H1 (cell line): ENCODE measurements around the gene FADS3. TPM values are rescaled to one million over a fixed set of nuclear protein-coding genes. Genes with fewer than 3 reads are reported as not detected.

ENCODE experiments used
- CTCF ChIA-PET: fragments of 300-600 bp; sonication (Branson Sonifier 250); formaldehyde crosslinking; loops from one replicate; lab custom pipeline; 2021; ENCODE audit not compliant: partially characterized antibody; lab: Charles Lee
- POLR2A ChIA-PET: fragments of 300-600 bp; sonication (Branson Sonifier 250); formaldehyde crosslinking; loops from one replicate; lab custom pipeline; 2021; ENCODE audit warnings: inconsistent platforms; ENCODE audit not compliant: partially characterized antibody; lab: Charles Lee
- DNase-seq, 2 experiments: peaks; one replicate each; pipeline versions ENCODE4 v3.0.0 to v3.0.0-alpha.2; 2010 to 2022; ENCODE audit warnings: low spot score in 2 of 2, low read depth in 1 of 2, mixed read lengths in 1 of 2
- FAIRE-seq: peaks from 2 replicates; lab custom pipeline; 2011; peaks lifted over from hg19 to GRCh38; lab: Jason Lieb, UNC
- H2AFZ ChIP-seq: 2 replicates; pipeline ENCODE4 v1.8.1; 2012; ENCODE audit warnings: low read length, inconsistent platforms
- H2AK5ac ChIP-seq: 2 replicates; pipeline ENCODE4 v1.6.1; 2013; ENCODE audit warnings: low read depth, low read length
- H2BK120ac ChIP-seq: replicated peaks from 2 replicates; pipeline ENCODE3; 2013; ENCODE audit warnings: low read depth, low read length, inconsistent platforms
- H2BK12ac ChIP-seq: 2 replicates; pipeline ENCODE4 v1.6.1; 2013; ENCODE audit warnings: low read depth, low read length
- H2BK15ac ChIP-seq: 2 replicates; pipeline ENCODE4 v1.6.1; 2013; ENCODE audit warnings: low read length
- H2BK20ac ChIP-seq: 2 replicates; pipeline ENCODE4 v1.6.1; 2013; ENCODE audit warnings: low read length
- H2BK5ac ChIP-seq: 2 replicates; pipeline ENCODE4 v1.6.1; 2013; ENCODE audit warnings: low read depth, low read length
- H3K14ac ChIP-seq: 2 replicates; pipeline ENCODE4 v1.6.1; 2013; ENCODE audit warnings: inconsistent platforms; ENCODE audit not compliant: insufficient read length
- H3K18ac ChIP-seq: 2 replicates; pipeline ENCODE4 v1.6.1; 2013; ENCODE audit warnings: low read length; ENCODE audit errors: extremely low read depth
- H3K23ac ChIP-seq: 2 replicates; pipeline ENCODE4 v1.6.1; 2013; ENCODE audit warnings: inconsistent platforms; ENCODE audit not compliant: insufficient read length
- H3K23me2 ChIP-seq: 2 replicates; pipeline ENCODE4 v1.6.1; 2013; ENCODE audit warnings: low read depth, low read length
- H3K27ac ChIP-seq: 2 replicates; pipeline ENCODE4 v1.6.1; 2011; ENCODE audit warnings: low read depth, low read length, inconsistent platforms
- H3K27me3 ChIP-seq, 4 experiments: replicated peaks in 1 of 4; 1 replicate in 1 of 4; 2 replicates in 3 of 4; pipeline versions ENCODE4 v1.6.1 to v1.8.1; 2011 to 2013; ENCODE audit warnings: low read length in 3 of 4, mild to moderate bottlenecking in 3 of 4, inconsistent platforms in 2 of 4, mixed read lengths in 2 of 4, moderate library complexity in 1 of 4; ENCODE audit not compliant: control insufficient read depth in 3 of 4, insufficient read depth in 3 of 4; ENCODE audit errors: extremely low read depth in 1 of 4
- H3K36me3 ChIP-seq, 4 experiments: 2 replicates each; pipeline versions ENCODE4 v1.6.1 to v1.8.1; 2011 to 2013; ENCODE audit warnings: mild to moderate bottlenecking in 4 of 4, low read length in 3 of 4, moderate library complexity in 2 of 4, control low read depth in 1 of 4, inconsistent platforms in 1 of 4; ENCODE audit not compliant: insufficient read depth in 4 of 4, control insufficient read depth in 2 of 4
- H3K4ac ChIP-seq: replicated peaks from 2 replicates; pipeline ENCODE3; 2013; ENCODE audit warnings: low read length, low read depth, mixed read lengths, inconsistent platforms; ENCODE audit not compliant: insufficient read length
- H3K4me1 ChIP-seq, 4 experiments: replicated peaks in 1 of 4; 1 replicate in 1 of 4; 2 replicates in 3 of 4; pipeline versions ENCODE4 v1.6.1 to v1.8.1; 2011 to 2013; ENCODE audit warnings: low read length in 3 of 4, inconsistent platforms in 2 of 4, mixed read lengths in 1 of 4; ENCODE audit not compliant: insufficient read depth in 4 of 4, control insufficient read depth in 3 of 4
- H3K4me2 ChIP-seq, 2 experiments: 2 replicates each; pipeline versions ENCODE4 v1.6.1 to v1.8.1; 2011 to 2013; ENCODE audit warnings: low read depth in 2 of 2, low read length in 2 of 2, control low read depth in 1 of 2, inconsistent platforms in 1 of 2, mild to moderate bottlenecking in 1 of 2; ENCODE audit not compliant: insufficient read depth in 1 of 2
- H3K4me3 ChIP-seq, 4 experiments: fragments of 200-600, 300-600 bp in 1 of 4; sonication (generic), shearing (Covaris generic), sonication (Bioruptor Twin) in 1 of 4; 2 replicates each; pipeline versions ENCODE4 v1.5.1 to v1.8.1; 2011 to 2016; ENCODE audit warnings: low read length in 4 of 4, low read depth in 3 of 4, control low read depth in 2 of 4, inconsistent platforms in 2 of 4, mild to moderate bottlenecking in 2 of 4, mixed read lengths in 1 of 4, moderate library complexity in 1 of 4; ENCODE audit not compliant: insufficient read depth in 2 of 4; ENCODE audit errors: extremely low read depth in 1 of 4
- H3K56ac ChIP-seq: replicated peaks from 2 replicates; pipeline ENCODE3; 2013; ENCODE audit warnings: low read depth, mild to moderate bottlenecking, mixed read lengths, low read length, inconsistent platforms; ENCODE audit not compliant: insufficient read length
- H3K79me1 ChIP-seq: 2 replicates; pipeline ENCODE4 v1.6.1; 2013; ENCODE audit warnings: low read depth, low read length, control low read depth
- H3K79me2 ChIP-seq, 2 experiments: 2 replicates each; pipeline versions ENCODE4 v1.6.1 to v1.8.1; 2012 to 2013; ENCODE audit warnings: low read length in 2 of 2, mild to moderate bottlenecking in 2 of 2, inconsistent platforms in 1 of 2; ENCODE audit not compliant: insufficient read depth in 2 of 2, control insufficient read depth in 1 of 2
- H3K9ac ChIP-seq, 4 experiments: replicated peaks in 1 of 4; 1 replicate in 1 of 4; 2 replicates in 3 of 4; pipeline versions ENCODE4 v1.6.1 to v1.8.1; 2011 to 2013; ENCODE audit warnings: low read depth in 3 of 4, low read length in 3 of 4, control low read depth in 2 of 4, mild to moderate bottlenecking in 2 of 4, moderate library complexity in 2 of 4, inconsistent platforms in 1 of 4; ENCODE audit errors: extremely low read depth in 1 of 4
- H3K9me3 ChIP-seq, 2 experiments: 2 replicates each; pipeline versions ENCODE4 v1.6.1 to v1.8.1; 2012 to 2013; ENCODE audit warnings: mild to moderate bottlenecking in 2 of 2, moderate library complexity in 2 of 2, control low read depth in 1 of 2, inconsistent platforms in 1 of 2, low read depth in 1 of 2, low read length in 1 of 2, mixed read lengths in 1 of 2; ENCODE audit not compliant: insufficient read depth in 2 of 2
- H4K20me1 ChIP-seq, 2 experiments: replicated peaks in 1 of 2; 2 replicates each; pipeline versions ENCODE3 to v1.8.1; 2011 to 2013; ENCODE audit warnings: inconsistent platforms in 2 of 2, low read length in 2 of 2, mild to moderate bottlenecking in 1 of 2; ENCODE audit not compliant: insufficient read depth in 2 of 2, control insufficient read depth in 1 of 2
- H4K5ac ChIP-seq: 2 replicates; pipeline ENCODE4 v1.6.1; 2013; ENCODE audit warnings: low read length, low read depth, mixed read lengths, inconsistent platforms; ENCODE audit not compliant: insufficient read length
- H4K8ac ChIP-seq: 2 replicates; pipeline ENCODE4 v1.8.0; 2013; ENCODE audit warnings: mild to moderate bottlenecking, moderate library complexity, low read length, inconsistent platforms; ENCODE audit not compliant: insufficient read depth; ENCODE audit errors: extremely low read depth
- H4K91ac ChIP-seq: replicated peaks from 2 replicates; pipeline ENCODE3; 2013; ENCODE audit warnings: low read length, mixed read lengths, inconsistent platforms; ENCODE audit not compliant: insufficient read length
- ASH2L ChIP-seq: fragments of 200-600, 300-600 bp; sonication (generic); IDR thresholded peaks from one replicate; pipeline ENCODE4 v1.7.1; 2017; ENCODE audit warnings: low read length
- BCL11A ChIP-seq, 2 experiments: IDR thresholded peaks; one replicate each; pipeline ENCODE4 v1.6.1; 2011; ENCODE audit warnings: low read depth in 2 of 2, low read length in 2 of 2, mild to moderate bottlenecking in 2 of 2
- CTBP2 ChIP-seq: IDR thresholded peaks from 2 replicates; pipeline ENCODE4 v1.7.0; 2011; ENCODE audit warnings: borderline replicate concordance, mild to moderate bottlenecking, moderate library complexity, mixed read lengths, low read length; ENCODE audit not compliant: insufficient read depth, insufficient read length
- EGR1 ChIP-seq: IDR thresholded peaks from 2 replicates; pipeline ENCODE4 v1.6.1; 2011; ENCODE audit warnings: low read depth, low read length, borderline replicate concordance
- HDAC6 ChIP-seq: IDR thresholded peaks from one replicate; pipeline ENCODE4 v1.7.1; 2012; ENCODE audit warnings: low read depth, mild to moderate bottlenecking, inconsistent platforms, low read length, moderate library complexity
- KDM4A ChIP-seq: IDR thresholded peaks from one replicate; pipeline ENCODE4 v1.7.1; 2012; ENCODE audit warnings: low read depth, mild to moderate bottlenecking, moderate library complexity, low read length, inconsistent platforms; ENCODE audit not compliant: severe bottlenecking
- PHF8 ChIP-seq: fragments of 200-600 bp; sonication (generic); conservative IDR thresholded peaks from 2 replicates; pipeline ENCODE4 v1.7.1; 2012; ENCODE audit warnings: low read depth, mild to moderate bottlenecking, inconsistent platforms, low read length, moderate library complexity
- RFX5 ChIP-seq: IDR thresholded peaks from 2 replicates; pipeline ENCODE4 v1.6.1; 2011; ENCODE audit warnings: low read depth, low read length, improper control_type of control experiment, borderline replicate concordance
- SIN3A ChIP-seq, 2 experiments: IDR thresholded peaks in 1 of 2; conservative IDR thresholded peaks in 1 of 2; 2 replicates each; pipeline ENCODE4 v1.6.1; 2011 to 2012; ENCODE audit warnings: low read length in 2 of 2, improper control_type of control experiment in 1 of 2, low read depth in 1 of 2, mild to moderate bottlenecking in 1 of 2
- SRF ChIP-seq: IDR thresholded peaks from 2 replicates; pipeline ENCODE4 v1.6.1; 2011; ENCODE audit warnings: mild to moderate bottlenecking, low read depth, low read length, moderate library complexity
- WGBS, 2 experiments: shearing (Covaris generic) in 1 of 2; methylation state at CpG; one replicate each; pipeline versions ENCODE4 v1.1.6 to v1.1.7; 2013 to 2015; ENCODE audit warnings: low lambda C conversion rate in 2 of 2, mixed read lengths in 2 of 2, inconsistent platforms in 1 of 2, low coverage in 1 of 2, missing lambda C conversion rate in 1 of 2; ENCODE audit not compliant: insufficient replicate concordance in 2 of 2, insufficient coverage in 1 of 2, insufficient read length in 1 of 2; ENCODE audit errors: extremely low coverage in 1 of 2, missing lambda C conversion rate in 1 of 2; 5-methylcytosine and 5-hydroxymethylcytosine counted together
- polyA plus RNA-seq, 7 experiments: library from polyadenylated mRNA; depleted of rRNA in 3 of 7; stranded (reverse) in 5 of 7; unstranded in 2 of 7; fragments of >200 nt in 5 of 7; fragments of 200-250 nt in 2 of 7; gene quantifications; 1 replicate in 5 of 7; 2 replicates in 1 of 7; 4 replicates in 1 of 7; pipeline versions ENCODE4 v1.2.1 to v1.2.3, GENCODE V29; 2011 to 2013; ENCODE audit warnings: missing spikeins in 2 of 7, mixed read lengths in 2 of 7
- total RNA-seq: library from RNA; stranded (reverse); fragmentation: NEBNext Ultra II Directional; extraction: Animal tissue kit (Norgen Biotek cat#: 25700); gene quantifications from 2 replicates; pipeline ENCODE4 v1.2.1, GENCODE V29; 2021

The FADS3 gene
- total and polyA plus RNA-seq, 2 of the 8 experiments (the other 6 are each of a cell fraction or from before 2014, with no cell fraction given) = 43.8 to 76.3 TPM

GRCh38 chr11:61919705-61920631 is 28.6 kb upstream of the FADS3 start:
- H2BK15ac ChIP-seq = peak overlapping the region; percentile 65; the same call in 1 of the 2 replicates
- no peak overlapping the region for H3K56ac ChIP-seq
- H3K27ac ChIP-seq = no peak overlapping the region
- no peak overlapping the region for H3K4ac ChIP-seq
- no peak overlapping the region for H2BK120ac ChIP-seq
- no peak overlapping the region for H3K9ac ChIP-seq
- H3K36me3 ChIP-seq = no peaks in the 10 kb centered on the region
- H3K4me3 ChIP-seq = no peak overlapping the region
- no peak overlapping the region for H2AFZ ChIP-seq
- H4K8ac ChIP-seq = peak overlapping the region; percentile 64; the same call in 1 of the 2 replicates
- no peak overlapping the region for H2AK5ac ChIP-seq
- H3K9me3 ChIP-seq = no peaks in the 10 kb centered on the region
- H3K23ac ChIP-seq = no peak overlapping the region
- peaks cover 0 to 28% (median 19%) of the 10 kb centered on the region in 4 experiments; a peak in 6 of 7 replicates for H3K27me3 ChIP-seq
- ChIA-PET CTCF (interaction anchor here (0.7 to 9.2 kb wide), 7 partner anchors 9 to 162 kb away, joined by 3 to 225 read pairs (median 7); no protein-coding TSS in a partner anchor), POLR2A (interaction anchor here (1.5 to 1.9 kb wide), 2 partner anchors 12 to 44 kb away, joined by 5 read pairs; no protein-coding TSS in a partner anchor)
- H3K79me1 ChIP-seq = no peaks in the 10 kb centered on the region
- WGBS, 2 experiments = 89% methylated on average over 12 of the region's 13 CpGs; no CpG with 5 or more reads in 1 of the 2 experiments
- peak overlapping the region; percentile 68; the same call in 1 of the 2 replicates for H2BK12ac ChIP-seq
- no peak overlapping the region for H3K4me2 ChIP-seq
- no peak overlapping the region for H4K91ac ChIP-seq
- H4K5ac ChIP-seq = no peak overlapping the region
- no peak overlapping the region for H2BK5ac ChIP-seq
- H3K79me2 ChIP-seq = no peaks in the 10 kb centered on the region
- H3K23me2 ChIP-seq = peaks cover 7% of the 10 kb centered on the region; the same call in 1 of the 2 replicates
- FAIRE-seq (no peak), DNase-seq (peak in 1 of 2 experiments; percentile 45)
- no peaks in the 10 kb centered on the region for H4K20me1 ChIP-seq
- H3K4me1 ChIP-seq = peaks cover 6 to 31% (median 15%) of the 10 kb centered on the region in 4 experiments
- H3K18ac ChIP-seq = no peak overlapping the region; the same call in 1 of the 2 replicates
- no peak overlapping the region for H2BK20ac ChIP-seq
- no peak overlapping the region for H3K14ac ChIP-seq
- TF ChIP-seq EGR1 (no peak), SRF (no peak), SIN3A (conservative IDR thresholded peaks at IDR 0.05 in 1 of 2, IDR thresholded peaks at IDR 0.05 in 1 of 2; ENCODE audit: low read depth in 1 of 2, low read length in 2 of 2) (no peak), BCL11A (IDR thresholded peaks at IDR 0.05; ENCODE audit: low read depth in 2 of 2, low read length in 2 of 2) (no peak), KDM4A (no peak), PHF8 (no peak), RFX5 (no peak), CTBP2 (no peak), HDAC6 (no peak), ASH2L (no peak)
